ENCODE data around the gene GOLGA8S. TPM values are rescaled to one million over a fixed set of nuclear protein-coding genes. Genes with fewer than 3 reads are reported as not detected.
"Not testable (repeated sequence)": the region's sequence is repeated elsewhere in the genome, so short reads cannot be mapped to it uniquely, and the experiment has no call there.

GOLGA8S gene
- total RNA-seq, 1 donor from 2014 or later: not detected

DNA sequence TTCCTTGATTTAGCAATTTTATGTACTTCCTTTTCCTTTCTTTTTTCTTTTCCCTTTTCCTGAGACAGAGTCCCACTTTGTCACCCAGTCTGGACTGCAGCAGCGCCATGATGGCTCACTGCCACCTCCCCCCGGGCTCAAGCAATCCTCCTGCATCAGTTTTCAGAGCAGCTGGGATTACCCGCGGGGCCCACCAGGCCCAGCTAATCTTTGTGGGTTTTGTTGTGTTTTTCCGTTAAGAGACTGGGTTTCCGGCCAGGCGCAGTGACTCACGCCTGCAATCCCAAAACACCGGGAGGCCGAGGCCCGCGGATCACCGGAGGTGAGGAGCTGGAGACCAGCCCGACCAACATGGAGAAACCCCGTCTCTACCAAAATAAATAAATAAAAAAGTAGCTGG is 17.7 kb downstream of the GOLGA8S start:
- Histone ChIP-seq H3K27me3 (ENCODE audit: control insufficient read depth, insufficient read depth, low read length) (no peaks in the 10 kb centered on the region), H3K4me3 (ENCODE audit: low read depth, low read length) (no peak overlapping the region), H3K36me3 (ENCODE audit: control insufficient read depth, insufficient read depth, low read length) (no peaks in the 10 kb centered on the region)
- TF ChIP-seq CTCF (IDR thresholded peaks at IDR 0.05; ENCODE audit: insufficient read depth, low read length, poor library complexity, severe bottlenecking): no peak
- DNase-seq (ENCODE audit: low read depth): no peak

DNA sequence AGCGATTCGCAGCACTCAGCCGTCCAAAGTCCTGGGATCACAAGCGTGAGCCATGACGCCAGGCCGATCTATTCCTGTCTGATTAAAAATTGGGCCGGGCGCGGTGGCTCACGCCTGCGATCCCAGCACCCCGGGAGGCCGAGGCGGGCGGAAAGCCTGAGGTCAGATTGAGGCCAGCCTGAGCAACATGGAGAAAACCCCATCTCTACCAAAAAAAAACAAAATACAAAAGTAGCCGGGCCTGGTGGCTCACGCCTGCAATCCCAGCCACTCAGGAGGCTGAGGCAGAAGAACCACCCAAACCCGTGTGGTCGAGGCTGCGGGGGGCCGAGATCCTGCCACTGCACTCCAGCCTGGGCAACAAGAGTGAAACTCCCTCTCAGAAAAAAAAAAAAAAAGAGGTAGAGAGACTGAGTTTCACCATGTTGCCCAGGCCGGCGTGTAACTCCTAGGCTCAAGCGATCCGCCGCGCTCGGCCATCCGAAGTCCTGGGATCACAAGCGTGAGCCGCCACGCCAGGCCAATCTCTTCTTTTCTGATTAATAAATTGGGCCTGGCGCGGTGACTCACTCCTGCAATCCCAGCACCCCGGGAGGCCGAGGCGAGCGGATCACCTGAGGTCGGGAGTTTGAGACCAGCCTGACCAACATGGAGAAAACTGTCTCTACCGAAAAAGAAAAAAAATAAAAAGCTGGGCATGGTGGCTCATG is 18.5 kb downstream of the GOLGA8S start:
- not testable (repeated sequence) for H3K4me3 ChIP-seq (ENCODE audit: low read depth, low read length); H3K27me3 ChIP-seq (ENCODE audit: control insufficient read depth, insufficient read depth, low read length); H3K36me3 ChIP-seq (ENCODE audit: control insufficient read depth, insufficient read depth, low read length); DNase-seq (ENCODE audit: low read depth)

DNA sequence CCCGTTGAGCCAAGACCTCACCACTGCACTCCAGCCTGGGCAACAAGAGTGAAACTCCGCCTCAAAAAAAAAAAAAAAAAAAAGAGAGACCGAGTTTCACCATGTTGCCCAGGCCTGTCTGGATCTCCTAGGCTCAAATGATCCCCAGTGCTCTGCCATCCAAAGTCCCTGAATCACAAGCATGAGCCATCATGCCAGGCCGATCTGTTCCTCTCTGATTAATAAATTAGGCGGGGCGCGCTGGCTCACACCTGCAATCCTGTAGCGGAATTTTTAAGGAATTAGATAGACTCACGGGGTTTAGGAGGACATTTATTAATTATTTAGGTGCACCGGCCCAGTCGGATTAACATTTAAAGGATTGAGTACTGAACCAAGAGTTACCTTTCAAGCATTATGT is 19.7 kb downstream of the GOLGA8S start:
- not testable (repeated sequence) for H3K4me3 ChIP-seq (ENCODE audit: low read depth, low read length); DNase-seq (ENCODE audit: low read depth); H3K36me3 ChIP-seq (ENCODE audit: control insufficient read depth, insufficient read depth, low read length); H3K27me3 ChIP-seq (ENCODE audit: control insufficient read depth, insufficient read depth, low read length)

- not testable (repeated sequence) for H3K4me3 ChIP-seq (ENCODE audit: low read depth, low read length); H3K27me3 ChIP-seq (ENCODE audit: control insufficient read depth, insufficient read depth, low read length); H3K36me3 ChIP-seq (ENCODE audit: control insufficient read depth, insufficient read depth, low read length); DNase-seq (ENCODE audit: low read depth)
Measured at GRCh38 chr15:23378946-23379345, 24.4 kb downstream of the GOLGA8S start.

- not testable (repeated sequence) for H3K36me3 ChIP-seq (ENCODE audit: control insufficient read depth, insufficient read depth, low read length); H3K4me3 ChIP-seq (ENCODE audit: low read depth, low read length); H3K27me3 ChIP-seq (ENCODE audit: control insufficient read depth, insufficient read depth, low read length); DNase-seq (ENCODE audit: low read depth)
Measured at GRCh38 chr15:23380700-23381099, 26.2 kb downstream of the GOLGA8S start.

DNA sequence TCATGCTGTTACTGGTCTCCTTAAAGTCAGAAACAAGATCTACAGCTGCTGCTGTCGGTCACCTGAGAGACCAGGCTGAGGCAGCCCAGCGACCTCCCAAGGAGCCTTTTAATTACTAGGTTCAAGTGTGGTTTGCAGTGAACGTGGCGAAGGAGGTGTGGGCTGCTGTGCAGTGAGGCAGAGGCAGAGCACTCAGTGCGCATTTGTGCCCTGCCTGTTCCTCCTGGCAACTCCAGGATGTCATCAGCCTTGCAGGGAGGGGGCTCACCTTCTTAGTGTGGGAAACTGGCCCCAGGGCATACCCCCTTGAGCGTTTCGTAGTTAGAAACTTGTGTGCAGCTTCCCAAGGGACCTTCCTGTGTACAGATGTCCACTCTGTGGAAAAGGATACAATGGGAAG is 26.6 kb downstream of the GOLGA8S start:
- H3K27me3 ChIP-seq (ENCODE audit: control insufficient read depth, insufficient read depth, low read length); H3K4me3 ChIP-seq (ENCODE audit: low read depth, low read length); H3K36me3 ChIP-seq (ENCODE audit: control insufficient read depth, insufficient read depth, low read length); DNase-seq (ENCODE audit: low read depth): not testable (repeated sequence)

DNA sequence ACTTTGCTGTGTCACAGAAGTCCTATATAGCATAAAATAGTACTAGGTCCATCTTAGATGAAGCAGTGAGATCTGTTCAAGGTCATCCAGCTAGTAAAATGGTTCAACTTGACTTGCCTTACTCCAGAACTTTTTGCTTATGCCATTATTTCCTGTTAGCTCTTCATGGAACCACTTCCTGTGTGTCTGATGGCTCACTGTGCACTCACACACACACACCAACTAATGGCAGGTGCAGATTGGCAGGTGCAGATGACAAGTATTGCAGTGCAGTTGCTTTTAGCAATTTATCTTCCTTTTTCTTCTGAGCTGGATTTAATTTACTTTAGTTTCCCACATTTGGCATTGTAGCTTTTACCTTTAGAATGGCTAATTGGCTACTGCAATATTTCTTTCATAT is 29.8 kb downstream of the GOLGA8S start:
- TF ChIP-seq CTCF (IDR thresholded peaks at IDR 0.05; ENCODE audit: insufficient read depth, low read length, poor library complexity, severe bottlenecking): no peak
- H3K27me3 ChIP-seq (ENCODE audit: control insufficient read depth, insufficient read depth, low read length): no peaks in the 10 kb centered on the region
- no peaks in the 10 kb centered on the region for H3K36me3 ChIP-seq (ENCODE audit: control insufficient read depth, insufficient read depth, low read length)
- H3K4me3 ChIP-seq (ENCODE audit: low read depth, low read length): no peak overlapping the region
- no peak for DNase-seq (ENCODE audit: low read depth)

- H3K36me3 ChIP-seq (ENCODE audit: control insufficient read depth, insufficient read depth, low read length): no peaks in the 10 kb centered on the region
- no peak for DNase-seq (ENCODE audit: low read depth)
- no peak for TF ChIP-seq CTCF (IDR thresholded peaks at IDR 0.05; ENCODE audit: insufficient read depth, low read length, poor library complexity, severe bottlenecking)
- H3K27me3 ChIP-seq (ENCODE audit: control insufficient read depth, insufficient read depth, low read length): no peaks in the 10 kb centered on the region
- no peak overlapping the region for H3K4me3 ChIP-seq (ENCODE audit: low read depth, low read length)
Measured at GRCh38 chr15:23385886-23386430, 31.4 kb downstream of the GOLGA8S start.

All from kidney epithelial cell (primary cell).